Measurements from ENCODE around the gene SLC4A8. TPM values are rescaled to one million over a fixed set of nuclear protein-coding genes. Genes with fewer than 3 reads are reported as not detected.

Gene SLC4A8
- total RNA-seq, 1 experiment from 2014 or later, result 3.0 TPM

DNA sequence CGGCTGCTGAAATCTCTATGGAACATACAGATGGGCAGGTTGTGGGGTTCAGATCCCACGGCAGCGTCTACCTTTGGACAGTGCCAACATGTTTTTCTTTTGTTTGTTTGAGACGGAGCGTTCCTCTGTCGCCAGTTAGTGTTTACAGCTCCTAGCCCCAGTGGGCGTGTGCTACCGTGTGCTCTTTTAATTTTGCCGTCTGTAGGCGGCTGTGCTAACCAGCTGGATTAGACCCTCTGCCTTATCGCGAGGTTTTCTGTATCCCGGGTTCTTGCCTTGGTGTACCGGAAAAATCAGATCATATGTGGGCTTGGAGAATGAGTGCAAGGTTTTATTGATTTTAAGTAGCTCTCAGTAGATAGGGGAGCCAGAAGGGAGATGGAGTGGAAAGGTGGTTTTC lies 23.6 kb upstream of the SLC4A8 start:
- BruUV-seq (replicated peaks), result no TSS peak
- no peaks in the 10 kb centered on the region; the same call in 1 of the 2 replicates for H4K20me1 ChIP-seq (ENCODE audit: insufficient read depth)
- no peaks in the 10 kb centered on the region; the same call in 1 of the 2 replicates for H3K4me1 ChIP-seq (replicated peaks; ENCODE audit: insufficient read depth)
- H3K27me3 ChIP-seq (ENCODE audit: insufficient read depth, low read depth), result no peaks in the 10 kb centered on the region
- ChIA-PET POLR2A (ENCODE audit: unreplicated experiment) (interaction anchor here (0.6 kb wide), 1 partner anchor 827 kb away, joined by 10 read pairs; no protein-coding TSS in a partner anchor), CTCF (no interaction called here)
- no peaks in the 10 kb centered on the region for H3K36me3 ChIP-seq (ENCODE audit: low read depth)
- intact Hi-C loops (cut with micrococcal nuclease; ENCODE audit: unreplicated experiment), result no loop called here
- TF ChIP-seq, protein P1, sequence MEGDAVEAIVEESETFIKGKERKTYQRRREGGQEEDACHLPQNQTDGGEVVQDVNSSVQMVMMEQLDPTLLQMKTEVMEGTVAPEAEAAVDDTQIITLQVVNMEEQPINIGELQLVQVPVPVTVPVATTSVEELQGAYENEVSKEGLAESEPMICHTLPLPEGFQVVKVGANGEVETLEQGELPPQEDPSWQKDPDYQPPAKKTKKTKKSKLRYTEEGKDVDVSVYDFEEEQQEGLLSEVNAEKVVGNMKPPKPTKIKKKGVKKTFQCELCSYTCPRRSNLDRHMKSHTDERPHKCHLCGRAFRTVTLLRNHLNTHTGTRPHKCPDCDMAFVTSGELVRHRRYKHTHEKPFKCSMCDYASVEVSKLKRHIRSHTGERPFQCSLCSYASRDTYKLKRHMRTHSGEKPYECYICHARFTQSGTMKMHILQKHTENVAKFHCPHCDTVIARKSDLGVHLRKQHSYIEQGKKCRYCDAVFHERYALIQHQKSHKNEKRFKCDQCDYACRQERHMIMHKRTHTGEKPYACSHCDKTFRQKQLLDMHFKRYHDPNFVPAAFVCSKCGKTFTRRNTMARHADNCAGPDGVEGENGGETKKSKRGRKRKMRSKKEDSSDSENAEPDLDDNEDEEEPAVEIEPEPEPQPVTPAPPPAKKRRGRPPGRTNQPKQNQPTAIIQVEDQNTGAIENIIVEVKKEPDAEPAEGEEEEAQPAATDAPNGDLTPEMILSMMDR (conservative IDR thresholded peaks at IDR 0.05), result no peak
- TF ChIP-seq EZH2 (IDR thresholded peaks at IDR 0.05; ENCODE audit: low read depth), result no peak
- no peaks in the 10 kb centered on the region for H3F3A ChIP-seq (ENCODE audit: insufficient read depth, low read depth)
- no peaks in the 10 kb centered on the region for H3K79me2 ChIP-seq (ENCODE audit: low read depth)
- H3K9me2 ChIP-seq (ENCODE audit: insufficient read depth), result no peaks in the 10 kb centered on the region
- no peak overlapping the region for H3K4me3 ChIP-seq
- no peak overlapping the region for H2AFZ ChIP-seq
- no peak overlapping the region for H3K4me2 ChIP-seq
- no peaks in the 10 kb centered on the region for H3K9me3 ChIP-seq (ENCODE audit: insufficient read depth, low read depth)
- H3K27ac ChIP-seq, result no peak overlapping the region
- DNase-seq, result no peak

DNA sequence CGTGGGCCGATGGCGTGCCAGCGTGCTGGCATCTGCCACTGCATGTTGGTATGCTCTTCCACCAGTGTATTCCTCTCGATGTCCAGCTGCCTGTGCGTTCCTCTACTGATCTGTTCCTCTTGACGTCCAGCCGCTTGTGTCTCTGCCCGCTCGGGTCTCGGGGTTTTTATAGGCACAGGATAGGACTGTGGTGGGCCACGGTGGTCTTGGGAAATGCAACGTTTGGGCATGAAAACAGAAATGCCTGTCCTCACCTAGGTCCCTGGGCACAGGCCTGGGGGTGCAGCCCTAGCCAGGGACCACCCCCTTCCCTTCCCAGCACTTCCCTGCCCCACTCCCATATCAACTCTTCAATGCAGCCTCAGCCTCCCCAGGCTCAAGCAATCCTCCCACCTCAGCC lies 23.1 kb upstream of the SLC4A8 start:
- Histone ChIP-seq H3K9me2 (ENCODE audit: insufficient read depth) (no peaks in the 10 kb centered on the region), H2AFZ (no peak overlapping the region), H3K9me3 (ENCODE audit: insufficient read depth, low read depth) (no peaks in the 10 kb centered on the region), H3F3A (ENCODE audit: insufficient read depth, low read depth) (no peaks in the 10 kb centered on the region), H4K20me1 (ENCODE audit: insufficient read depth) (no peaks in the 10 kb centered on the region; the same call in 1 of the 2 replicates), H3K79me2 (ENCODE audit: low read depth) (no peaks in the 10 kb centered on the region), H3K4me1 (replicated peaks; ENCODE audit: insufficient read depth) (no peaks in the 10 kb centered on the region; the same call in 1 of the 2 replicates), H3K4me2 (no peak overlapping the region), H3K27ac (no peak overlapping the region), H3K27me3 (ENCODE audit: insufficient read depth, low read depth) (no peaks in the 10 kb centered on the region), H3K4me3 (no peak overlapping the region), H3K36me3 (ENCODE audit: low read depth) (no peaks in the 10 kb centered on the region)
- POLR2A ChIA-PET (ENCODE audit: unreplicated experiment), result interaction anchor here (0.6 kb wide), 1 partner anchor 826 kb away, joined by 10 read pairs; no protein-coding TSS in a partner anchor
- no peak for TF ChIP-seq EZH2 (IDR thresholded peaks at IDR 0.05; ENCODE audit: low read depth)
- TF ChIP-seq, protein P1 (conservative IDR thresholded peaks at IDR 0.05), result no peak
- BruUV-seq (replicated peaks), result no TSS peak
- CTCF ChIA-PET, result no interaction called here
- intact Hi-C loops (cut with micrococcal nuclease; ENCODE audit: unreplicated experiment), result no loop called here
- no peak for DNase-seq

DNA sequence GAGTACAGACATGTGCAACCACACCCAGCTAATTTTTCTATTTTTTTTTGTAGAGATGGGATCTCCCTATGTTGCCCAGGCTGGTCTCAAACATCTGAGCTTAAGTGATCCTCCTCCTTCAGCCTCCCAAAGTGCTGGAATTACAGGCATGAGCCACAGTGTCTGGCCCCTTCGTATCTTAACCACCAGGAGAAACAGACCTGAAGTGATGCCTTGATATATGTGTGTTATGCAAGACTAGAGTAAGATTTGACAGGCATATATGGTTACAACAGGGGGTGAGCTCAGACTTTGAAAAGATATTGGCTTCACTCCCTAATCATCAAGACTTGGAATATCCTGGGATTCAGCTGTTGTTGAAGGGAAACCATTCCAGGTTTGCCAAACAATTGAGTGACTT lies 22.7 kb upstream of the SLC4A8 start:
- Histone ChIP-seq H3K9me2 (ENCODE audit: insufficient read depth) (no peaks in the 10 kb centered on the region), H3K36me3 (ENCODE audit: low read depth) (no peaks in the 10 kb centered on the region), H3K4me1 (replicated peaks; ENCODE audit: insufficient read depth) (no peaks in the 10 kb centered on the region; the same call in 1 of the 2 replicates), H3K27me3 (ENCODE audit: insufficient read depth, low read depth) (no peaks in the 10 kb centered on the region), H3F3A (ENCODE audit: insufficient read depth, low read depth) (no peaks in the 10 kb centered on the region), H4K20me1 (ENCODE audit: insufficient read depth) (no peaks in the 10 kb centered on the region; the same call in 1 of the 2 replicates), H3K4me2 (no peak overlapping the region), H3K27ac (no peak overlapping the region), H3K4me3 (no peak overlapping the region), H2AFZ (no peak overlapping the region), H3K79me2 (ENCODE audit: low read depth) (no peaks in the 10 kb centered on the region), H3K9me3 (ENCODE audit: insufficient read depth, low read depth) (no peaks in the 10 kb centered on the region)
- intact Hi-C loops (cut with micrococcal nuclease; ENCODE audit: unreplicated experiment), result no loop called here
- no peak for TF ChIP-seq EZH2 (IDR thresholded peaks at IDR 0.05; ENCODE audit: low read depth)
- TF ChIP-seq, protein P1 (conservative IDR thresholded peaks at IDR 0.05), result no peak
- DNase-seq, result no peak
- BruUV-seq (replicated peaks), result no TSS peak
- ChIA-PET CTCF (no interaction called here), POLR2A (ENCODE audit: unreplicated experiment) (interaction anchor here (0.6 kb wide), 1 partner anchor 826 kb away, joined by 10 read pairs; no protein-coding TSS in a partner anchor)
